Muscle of arm (tissue), 12 donors: Measurements from ENCODE around the gene CRYZL1. TPM values are rescaled to one million over a fixed set of nuclear protein-coding genes. Genes with fewer than 3 reads are reported as not detected.
A peak's percentile ranks its signal among the peaks of the same experiment; 100 is the strongest.

Source experiments
- DNase-seq: peaks from one replicate; pipeline ENCODE4 v3.0.0-alpha.2; 2013
- polyA plus RNA-seq, 12 donors: library from polyadenylated mRNA; unstranded; fragments of 120-200 nt; gene quantifications; one replicate each; pipeline ENCODE4 v1.2.1, GENCODE V29; 2013; ENCODE audit not compliant: insufficient read length in 12 of 12

CRYZL1 gene
- polyA plus RNA-seq, 12 donors, result 27.8 to 58.8 (median 39.4) TPM; not detected in 1

DNA sequence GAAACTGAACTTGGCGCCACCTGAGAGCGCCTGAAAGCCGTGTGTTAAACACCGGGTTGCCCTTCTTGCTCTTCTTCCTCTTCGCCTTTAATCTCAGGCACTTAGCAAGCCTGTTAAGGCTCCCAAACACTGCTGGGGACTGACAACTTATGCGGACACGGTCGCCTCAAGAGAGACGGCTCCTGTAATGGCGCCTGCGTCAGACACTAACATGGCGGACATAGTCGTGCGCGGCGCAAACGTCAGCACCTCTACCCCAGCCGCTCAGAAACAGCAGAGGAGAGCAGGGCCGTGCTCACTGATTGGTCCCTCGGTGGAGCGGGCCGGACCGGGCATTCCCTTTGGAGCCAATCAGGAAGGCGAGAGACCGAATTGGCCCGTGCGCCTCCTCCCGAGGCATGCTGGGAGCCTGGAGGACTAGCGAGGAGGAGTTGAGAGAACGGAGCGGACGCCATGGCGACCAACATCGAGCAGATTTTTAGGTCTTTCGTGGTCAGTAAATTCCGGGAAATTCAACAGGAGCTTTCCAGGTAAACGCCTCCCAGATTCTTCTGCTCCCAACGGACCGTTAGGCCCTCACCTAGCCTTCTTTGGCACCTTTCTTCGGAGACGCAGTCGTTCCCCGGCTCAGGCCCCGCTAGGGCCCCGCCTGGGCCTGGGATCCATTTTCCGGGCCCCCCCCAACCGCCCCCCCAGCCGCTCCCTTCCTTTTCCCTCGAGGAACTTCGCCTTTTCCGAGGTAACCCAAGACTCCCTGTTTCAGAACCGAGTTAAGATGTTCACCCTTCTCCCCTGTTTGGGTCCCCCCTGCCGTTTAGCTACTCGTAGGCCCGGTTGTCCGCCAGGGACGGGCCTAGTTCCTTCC lies 98.7 kb downstream of the CRYZL1 start, which contains the start of gene SON:
Gene SON (plus strand): TSS at position 399 of the 865 bp plus-strand sequence. CDS start 55 bp downstream, at position 454.
- peak; percentile 99 for DNase-seq

DNA sequence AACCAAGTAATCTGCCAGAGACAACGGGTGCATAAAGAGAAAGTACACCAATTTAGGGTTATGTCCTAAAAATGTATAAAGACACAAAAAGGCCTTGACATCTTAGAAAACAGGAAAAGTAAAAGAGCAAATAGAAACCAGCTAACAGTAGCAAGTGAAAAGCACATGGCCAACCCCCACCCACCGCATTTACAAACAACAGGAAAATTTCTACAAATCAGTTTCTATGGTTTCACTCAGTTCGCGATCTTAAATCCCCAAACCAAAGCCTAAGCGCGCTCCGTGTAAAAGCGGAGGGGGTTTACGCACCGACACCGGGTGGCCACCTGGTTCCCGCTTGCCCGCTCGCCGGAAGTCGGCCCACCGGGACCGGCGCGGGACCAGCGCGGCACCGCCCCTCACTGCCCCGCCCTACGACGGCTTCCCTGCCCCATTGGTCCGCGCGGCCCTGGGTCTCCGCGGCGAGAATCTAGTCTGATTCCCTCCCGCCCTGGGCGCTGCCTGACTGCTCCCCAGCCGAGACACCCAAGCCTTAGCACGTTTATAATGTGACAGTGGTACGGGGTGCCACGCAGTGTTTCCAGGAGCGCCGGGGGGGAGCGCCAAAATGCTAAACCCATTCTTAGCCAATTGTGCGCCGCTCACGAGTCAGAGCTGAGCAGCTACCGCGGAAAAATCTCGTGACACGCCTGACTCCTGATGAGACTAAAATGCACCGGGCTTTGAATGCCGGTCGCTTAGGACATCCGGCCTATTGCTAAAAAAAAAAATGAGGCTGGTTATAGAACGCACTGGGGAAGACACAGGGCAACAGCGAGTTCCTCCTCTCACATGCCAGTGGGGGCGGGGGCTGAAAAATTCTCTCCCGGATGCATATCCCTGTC lies 99.5 kb downstream of the CRYZL1 start, which contains the start of gene GART:
Gene GART (minus strand): TSS at position 362 of the 884 bp plus-strand sequence. CDS start 2,802 bp downstream, outside the sequence.
- peak; percentile 86 for DNase-seq

DNA sequence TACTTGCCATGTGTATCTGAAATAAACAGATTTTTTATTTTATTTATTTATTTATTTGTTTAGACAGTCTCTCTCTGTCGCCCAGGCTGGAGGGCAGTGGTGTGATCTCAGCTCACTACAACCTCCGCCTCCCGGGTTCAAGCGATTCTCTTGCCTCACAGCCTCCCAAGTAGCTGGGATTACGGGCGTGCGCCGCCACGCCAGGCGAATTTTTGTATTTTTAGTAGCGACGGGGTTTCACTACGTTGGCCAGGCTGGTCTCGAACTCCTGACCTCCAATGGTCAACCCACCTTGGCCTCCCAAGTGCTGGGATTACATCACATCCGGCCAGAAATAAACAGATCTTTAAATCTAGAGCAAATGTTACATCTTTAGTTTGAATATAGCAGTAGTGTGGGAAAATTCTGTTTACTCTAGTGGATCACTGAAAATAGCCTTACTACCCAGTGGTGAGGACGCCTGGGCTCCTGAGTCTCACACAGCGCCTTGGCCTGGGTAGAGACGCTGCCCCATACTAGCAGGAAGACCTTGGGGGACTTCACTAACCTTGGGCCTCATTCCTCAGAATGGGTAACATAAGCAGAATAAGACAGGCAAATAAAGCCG lies 100.3 kb downstream of the CRYZL1 start:
- DNase-seq, result peak; percentile 15

DNA sequence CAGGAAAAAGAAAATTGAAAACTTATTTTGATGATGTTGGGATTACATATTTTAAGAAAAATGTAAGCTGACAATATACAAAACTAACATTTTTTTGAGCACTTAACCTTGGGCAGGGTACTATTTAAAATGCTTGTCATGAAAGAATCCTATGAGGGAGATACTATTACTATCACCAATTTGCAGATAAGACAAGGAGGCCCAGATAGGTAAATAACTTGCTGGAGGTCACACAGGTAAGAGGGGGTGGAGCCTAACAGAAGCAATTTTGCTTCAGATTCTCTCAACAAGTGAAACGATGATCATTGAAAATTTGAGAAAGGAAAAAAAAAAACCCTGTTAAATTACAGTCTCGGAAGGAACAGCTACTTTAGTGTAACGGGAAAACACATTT lies 100.8 kb downstream of the CRYZL1 start:
- no peak for DNase-seq

DNA sequence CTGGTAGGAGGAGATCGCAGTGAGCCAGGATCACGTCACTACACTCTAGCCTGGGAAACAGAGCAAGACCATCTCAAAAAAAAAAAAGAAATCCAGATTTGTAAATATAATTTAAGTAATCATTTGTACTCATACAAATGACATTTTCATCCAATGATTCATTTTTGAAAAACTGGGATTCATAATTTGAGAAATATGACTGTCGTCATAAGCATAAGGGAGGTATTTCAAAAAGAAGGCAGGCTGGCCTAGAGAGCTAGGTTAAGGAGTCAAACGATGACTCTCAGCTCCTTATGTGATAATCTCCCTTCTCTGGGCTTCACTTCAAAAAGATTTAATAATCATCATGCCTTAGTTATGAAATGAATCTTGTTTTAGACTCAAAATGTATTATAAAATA lies 101.9 kb downstream of the CRYZL1 start:
- no peak for DNase-seq

Other genes with a start within 250 kb of the CRYZL1 start
- 10 to 100 TPM in 11 of 12 donors, not detected in 1; 49.3 to 90.4 (median 54.2) TPM for gene IFNGR2, start 238.3 kb downstream of the CRYZL1 start, polyA plus RNA-seq
- 10 to 100 TPM in 11 of 12 donors, not detected in 1; 20.0 to 49.1 (median 25.4) TPM for gene TMEM50B, start 161.8 kb downstream of the CRYZL1 start, polyA plus RNA-seq
- gene DNAJC28, start 150.0 kb downstream of the CRYZL1 start, polyA plus RNA-seq, result 1 to 10 TPM in 10 of 12 donors, not detected in 2; 2.3 to 4.4 (median 3.3) TPM
- gene GART, start 99.6 kb downstream of the CRYZL1 start, polyA plus RNA-seq, result 100 to 1,000 TPM in 1 of 12 donors, 10 to 100 TPM in 10, not detected in 1; 42.7 to 129 (median 57.8) TPM
- gene SON, start 98.7 kb downstream of the CRYZL1 start, polyA plus RNA-seq, result 100 to 1,000 TPM in 11 of 12 donors, 10 to 100 TPM in 1; 87.6 to 316 (median 231) TPM
- 10 to 100 TPM in 11 of 12 donors, not detected in 1; 19.3 to 34.6 (median 22.9) TPM for gene DONSON, start 53.1 kb downstream of the CRYZL1 start, polyA plus RNA-seq
- 10 to 100 TPM in 11 of 12 donors, not detected in 1; 29.8 to 65.1 (median 37.2) TPM for gene ITSN1, start 760 bp upstream of the CRYZL1 start, polyA plus RNA-seq